ENCODE results near the gene TNFRSF25. TPM values are rescaled to one million over a fixed set of nuclear protein-coding genes. Genes with fewer than 3 reads are reported as not detected.
A peak's percentile ranks its signal among the peaks of the same experiment; 100 is the strongest.
"Not testable (repeated sequence)": the region's sequence is repeated elsewhere in the genome, so short reads cannot be mapped to it uniquely, and the experiment has no call there.

TNFRSF25 gene
- total and polyA plus RNA-seq, 2 experiments from 2014 or later, result 7.1 to 14.0 TPM

GRCh38 chr1:6440198-6441126 lies 25.5 kb downstream of the TNFRSF25 start:
- no peaks in the 10 kb centered on the region for H3K36me3 ChIP-seq (replicated peaks; ENCODE audit: insufficient read depth, low read depth)
- no peak overlapping the region for H3K27ac ChIP-seq
- 20% methylated on average over 40 of the region's 101 CpGs for WGBS (ENCODE audit: low lambda C conversion rate, missing lambda C conversion rate)
- H2AFZ ChIP-seq, result no peak overlapping the region
- no peaks in the 10 kb centered on the region for H3K79me2 ChIP-seq
- H3K4me2 ChIP-seq, result peak overlapping the region; percentile 86
- H4K20me1 ChIP-seq (ENCODE audit: insufficient read depth, poor library complexity, severe bottlenecking), result no peaks in the 10 kb centered on the region
- no peaks in the 10 kb centered on the region for H3K9me2 ChIP-seq (replicated peaks; ENCODE audit: insufficient read depth)
- no peak overlapping the region for H3K4me3 ChIP-seq
- no peaks in the 10 kb centered on the region for H3K9me3 ChIP-seq (ENCODE audit: low read depth)
- DNase-seq (ENCODE audit: low spot score), result peak; percentile 84
- TF ChIP-seq EZH2phosphoT487 (IDR thresholded peaks at IDR 0.05; ENCODE audit: low read depth, severe bottlenecking, unreplicated experiment) (no peak), CTCF (IDR thresholded peaks at IDR 0.05; ENCODE audit: poor library complexity) (peak; percentile 38), EZH2 (IDR thresholded peaks at IDR 0.05; ENCODE audit: borderline replicate concordance) (peak; percentile 6)
- H3K4me1 ChIP-seq (ENCODE audit: insufficient read depth), result no peaks in the 10 kb centered on the region
- peaks cover 7% of the 10 kb centered on the region for H3K27me3 ChIP-seq

- no peaks in the 10 kb centered on the region for H3K79me2 ChIP-seq
- H3K9me2 ChIP-seq (replicated peaks; ENCODE audit: insufficient read depth), result no peaks in the 10 kb centered on the region
- no peaks in the 10 kb centered on the region for H3K36me3 ChIP-seq (replicated peaks; ENCODE audit: insufficient read depth, low read depth)
- no peaks in the 10 kb centered on the region for H3K9me3 ChIP-seq (ENCODE audit: low read depth)
- WGBS (ENCODE audit: low lambda C conversion rate, missing lambda C conversion rate), result 28% methylated on average over 5 of the region's 5 CpGs
- H3K27ac ChIP-seq, result no peak overlapping the region
- H3K27me3 ChIP-seq, result peaks cover 7% of the 10 kb centered on the region
- no peaks in the 10 kb centered on the region for H4K20me1 ChIP-seq (ENCODE audit: insufficient read depth, poor library complexity, severe bottlenecking)
- no peak for TF ChIP-seq EZH2 (IDR thresholded peaks at IDR 0.05; ENCODE audit: borderline replicate concordance)
- peak; percentile 84 for TF ChIP-seq CTCF (IDR thresholded peaks at IDR 0.05; ENCODE audit: poor library complexity)
- H2AFZ ChIP-seq, result no peak overlapping the region
- H3K4me2 ChIP-seq, result no peak overlapping the region
- DNase-seq (ENCODE audit: low spot score), result peak; percentile 82
- no peaks in the 10 kb centered on the region for H3K4me1 ChIP-seq (ENCODE audit: insufficient read depth)
- no peak overlapping the region for H3K4me3 ChIP-seq
Observed at GRCh38 chr1:6438047-6438525, 27.9 kb downstream of the TNFRSF25 start.

- 83% methylated on average over 22 of the region's 22 CpGs for WGBS (ENCODE audit: low lambda C conversion rate, missing lambda C conversion rate)
- H4K20me1 ChIP-seq (ENCODE audit: insufficient read depth, poor library complexity, severe bottlenecking); H3K79me2 ChIP-seq; H3K27me3 ChIP-seq; H3K4me3 ChIP-seq; H2AFZ ChIP-seq; H3K36me3 ChIP-seq (replicated peaks; ENCODE audit: insufficient read depth, low read depth); H3K9me3 ChIP-seq (ENCODE audit: low read depth); DNase-seq (ENCODE audit: low spot score); H3K9me2 ChIP-seq (replicated peaks; ENCODE audit: insufficient read depth); H3K4me1 ChIP-seq (ENCODE audit: insufficient read depth); H3K4me2 ChIP-seq; H3K27ac ChIP-seq: not testable (repeated sequence)
Observed at GRCh38 chr1:6437012-6437700, 28.8 kb downstream of the TNFRSF25 start.

- 91% methylated on average over 3 of the region's 3 CpGs for WGBS (ENCODE audit: low lambda C conversion rate, missing lambda C conversion rate)
- H3K27ac ChIP-seq; H2AFZ ChIP-seq; H3K79me2 ChIP-seq; H3K4me3 ChIP-seq; H3K36me3 ChIP-seq (replicated peaks; ENCODE audit: insufficient read depth, low read depth); H4K20me1 ChIP-seq (ENCODE audit: insufficient read depth, poor library complexity, severe bottlenecking); H3K4me2 ChIP-seq; H3K9me2 ChIP-seq (replicated peaks; ENCODE audit: insufficient read depth); H3K27me3 ChIP-seq; H3K4me1 ChIP-seq (ENCODE audit: insufficient read depth); H3K9me3 ChIP-seq (ENCODE audit: low read depth); DNase-seq (ENCODE audit: low spot score): not testable (repeated sequence)
Observed at GRCh38 chr1:6436277-6436676, 29.7 kb downstream of the TNFRSF25 start.
